HepG2 (cell line): Measurements from ENCODE around the gene CPA5. TPM values are rescaled to one million over a fixed set of nuclear protein-coding genes. Genes with fewer than 3 reads are reported as not detected.

ENCODE experiments used
- ATAC-seq: fragments of 200-7000 bp; cut with Tn5 transposase; 3 replicates; pipeline ENCODE4 v1.9.1; 2020; ENCODE audit warnings: mild to moderate bottlenecking, moderate library complexity
- BruUV-seq: library from RNA; stranded (reverse); fragments of 400-500 nt; replicated peaks from 2 replicates; lab custom pipeline; 2021; lab: Mats Ljungman, UMichigan
- CTCF ChIA-PET: fragments of 300-600 bp; formaldehyde crosslinking; extraction: SDS; loops from one replicate; lab custom pipeline; 2021; ENCODE audit warnings: low total read pairs, inconsistent platforms, low intra/inter-chr PET ratio; lab: Yijun Ruan, JAX
- POLR2A ChIA-PET: fragments of 350-600 bp; sonication (Branson Sonifier 250); formaldehyde crosslinking; loops from one replicate; lab custom pipeline; 2020; ENCODE audit warnings: antibody characterized with exemption, inconsistent platforms; lab: Yijun Ruan, JAX
- DNase-seq: peaks from one replicate; pipeline ENCODE4 v3.0.0-alpha.2; 2015; ENCODE audit warnings: low spot score
- FAIRE-seq: peaks from 3 replicates; lab custom pipeline; 2011; peaks lifted over from hg19 to GRCh38; lab: Jason Lieb, UNC
- H2AFZ ChIP-seq: one replicate; pipeline ENCODE4 v1.6.1; 2011; ENCODE audit warnings: low read length, inconsistent platforms
- H3K27ac ChIP-seq: fragments of 300-600 bp; 3 replicates; pipeline ENCODE4 v1.8.0; 2011; ENCODE audit warnings: mixed run types, mild to moderate bottlenecking, mixed read lengths, low read length, inconsistent platforms; ENCODE audit not compliant: insufficient read depth; ENCODE audit errors: extremely low read length
- H3K27me3 ChIP-seq, 2 experiments: fragments of 200-600 bp in 1 of 2; 2 replicates in 1 of 2; 3 replicates in 1 of 2; pipeline versions ENCODE4 v1.6.0 to v1.8.0; 2011; ENCODE audit warnings: low read length in 2 of 2, mild to moderate bottlenecking in 2 of 2, moderate library complexity in 2 of 2, inconsistent platforms in 1 of 2; ENCODE audit not compliant: insufficient read depth in 2 of 2, control insufficient read depth in 1 of 2
- H3K36me3 ChIP-seq, 2 experiments: fragments of 200-600 bp in 1 of 2; replicated peaks in 1 of 2; 2 replicates in 1 of 2; 3 replicates in 1 of 2; pipeline versions ENCODE4 v1.5.1 to v1.8.0; 2011; ENCODE audit warnings: low read length in 2 of 2, inconsistent platforms in 1 of 2; ENCODE audit not compliant: insufficient read depth in 2 of 2, control insufficient read depth in 1 of 2
- H3K4me1 ChIP-seq: 2 replicates; pipeline ENCODE4 v1.5.1; 2012; ENCODE audit warnings: low read length, inconsistent platforms; ENCODE audit not compliant: insufficient read depth
- H3K4me2 ChIP-seq: 2 replicates; pipeline ENCODE4 v1.6.0; 2011; ENCODE audit warnings: low read depth, low read length, inconsistent platforms
- H3K4me3 ChIP-seq, 3 experiments: fragments of 200-600 bp in 1 of 3; sonication (generic), shearing (Covaris generic) in 1 of 3; replicated peaks in 1 of 3; 2 replicates each; pipeline ENCODE4 v1.5.1; 2011 to 2016; ENCODE audit warnings: low read length in 3 of 3, inconsistent platforms in 2 of 3, low read depth in 2 of 3, mild to moderate bottlenecking in 2 of 3, control low read depth in 1 of 3, mixed read lengths in 1 of 3; ENCODE audit not compliant: insufficient read depth in 1 of 3
- H3K79me2 ChIP-seq: one replicate; pipeline ENCODE4 v1.6.1; 2011; ENCODE audit warnings: low read length, inconsistent platforms; ENCODE audit not compliant: insufficient read depth
- H3K9ac ChIP-seq: 2 replicates; pipeline ENCODE4 v1.6.0; 2011; ENCODE audit warnings: mild to moderate bottlenecking, low read depth, low read length, inconsistent platforms; ENCODE audit not compliant: insufficient read depth
- H3K9me3 ChIP-seq: 2 replicates; pipeline ENCODE4 v1.5.1; 2012; ENCODE audit warnings: mild to moderate bottlenecking, low read length
- H4K20me1 ChIP-seq: 2 replicates; pipeline ENCODE4 v1.6.0; 2011; ENCODE audit warnings: inconsistent platforms, mild to moderate bottlenecking, low read length, moderate library complexity; ENCODE audit not compliant: insufficient read depth
- AHR ChIP-seq: IDR thresholded peaks from 2 replicates; pipeline ENCODE4 v1.6.1; 2018; ENCODE audit warnings: missing genetic modification reagents, missing compliant biosample characterization
- ARID2 ChIP-seq: sonication (generic); formaldehyde crosslinking; IDR thresholded peaks from 2 replicates; pipeline ENCODE4 v1.8.1; 2022; ENCODE audit warnings: mild to moderate bottlenecking, missing genetic modification reagents, borderline replicate concordance
- HDAC1 ChIP-seq: sonication (generic); formaldehyde crosslinking; IDR thresholded peaks from 2 replicates; pipeline ENCODE4 v1.5.1; 2020; ENCODE audit warnings: mild to moderate bottlenecking, missing genetic modification reagents
- NKX3-1 ChIP-seq: sonication (generic); formaldehyde crosslinking; IDR thresholded peaks from 2 replicates; pipeline ENCODE4 v1.5.0; 2020; ENCODE audit warnings: missing genetic modification reagents
- RAD21 ChIP-seq: fragments of 450-650 bp; formaldehyde crosslinking; IDR thresholded peaks from 2 replicates; pipeline ENCODE4 v1.5.0; 2020; ENCODE audit warnings: mild to moderate bottlenecking
- RBAK ChIP-seq: sonication (generic); formaldehyde crosslinking; IDR thresholded peaks from 2 replicates; pipeline ENCODE4 v1.5.1; 2020; ENCODE audit warnings: mild to moderate bottlenecking, missing genetic modification reagents
- REPIN1 ChIP-seq: sonication (generic); formaldehyde crosslinking; IDR thresholded peaks from 2 replicates; pipeline ENCODE4 v1.8.0; 2022; ENCODE audit warnings: missing genetic modification reagents, low read depth, mild to moderate bottlenecking, borderline replicate concordance
- SP5 ChIP-seq: IDR thresholded peaks from 2 replicates; pipeline ENCODE4 v1.6.1; 2016; ENCODE audit warnings: low read depth, borderline replicate concordance
- TERF1 ChIP-seq: sonication (generic); formaldehyde crosslinking; IDR thresholded peaks from 2 replicates; pipeline ENCODE4 v1.8.0; 2022; ENCODE audit warnings: mild to moderate bottlenecking, missing genetic modification reagents, moderate library complexity
- TGIF2 ChIP-seq: IDR thresholded peaks from 2 replicates; pipeline ENCODE4 v1.6.1; 2016; ENCODE audit warnings: control low read depth, missing compliant biosample characterization
- XBP1 ChIP-seq: sonication (generic); formaldehyde crosslinking; IDR thresholded peaks from 2 replicates; pipeline ENCODE4 v1.5.0; 2020; ENCODE audit warnings: missing genetic modification reagents
- ZBTB33 ChIP-seq: sonication (generic); formaldehyde crosslinking; IDR thresholded peaks from 2 replicates; pipeline ENCODE4 v1.4.0; 2020; ENCODE audit warnings: missing genetic modification reagents
- ZNF251 ChIP-seq: sonication (generic); formaldehyde crosslinking; IDR thresholded peaks from 2 replicates; pipeline ENCODE4 v1.9.0; 2021; ENCODE audit warnings: mild to moderate bottlenecking, missing genetic modification reagents
- ZNF597 ChIP-seq: sonication (generic); formaldehyde crosslinking; IDR thresholded peaks from 2 replicates; pipeline ENCODE4 v1.5.0; 2020; ENCODE audit warnings: missing genetic modification reagents
- ZNF660 ChIP-seq: sonication (generic); formaldehyde crosslinking; IDR thresholded peaks from 2 replicates; pipeline ENCODE4 v1.5.1; 2020; ENCODE audit warnings: mild to moderate bottlenecking, low read depth, missing genetic modification reagents, borderline replicate concordance
- ZSCAN31 ChIP-seq: sonication (generic); formaldehyde crosslinking; IDR thresholded peaks from 2 replicates; pipeline ENCODE4 v1.5.0; 2020; ENCODE audit warnings: low read depth, mild to moderate bottlenecking, missing genetic modification reagents
- WGBS: methylation state at CpG from one replicate; pipeline ENCODE4 v1.1.6; 2017; ENCODE audit warnings: low lambda C conversion rate; 5-methylcytosine and 5-hydroxymethylcytosine counted together
- in situ Hi-C: cut with HindIII; loops from 2 replicates; pipeline ENCODE4 v1.10.0; 2017; ENCODE audit warnings: low pct_unique_long_range_greater_than_20kb; ENCODE audit not compliant: extremely low pct_ligation_motif_present
- intact Hi-C: fragments of 100-400 bp; cut with micrococcal nuclease; formaldehyde crosslinking; loops from one replicate; pipeline ENCODE4 v1.10.0; 2022; ENCODE audit not compliant: unreplicated experiment
- polyA plus RNA-seq, 8 experiments: library from polyadenylated mRNA; depleted of rRNA in 3 of 8; stranded (reverse) in 7 of 8; unstranded in 1 of 8; fragments of >200 nt; fragmentation: Illumina TruSeq in 4 of 8; extraction: Trizol in 4 of 8; gene quantifications; 2 replicates each; pipeline versions ENCODE4 v1.2.1 to v1.2.3, GENCODE V29; 2011 to 2016; ENCODE audit warnings: low read depth in 4 of 8, missing spikeins in 1 of 8, mixed read lengths in 1 of 8; ENCODE audit not compliant: insufficient read depth in 1 of 8
- total RNA-seq, 5 experiments: library from RNA; depleted of rRNA; stranded (reverse); fragments of >200 nt; fragmentation: Illumina TruSeq; extraction: Trizol; gene quantifications; 2 replicates each; pipeline ENCODE4 v1.2.3, GENCODE V29; 2016; ENCODE audit warnings: low read depth in 1 of 5

CPA5 gene
- total and polyA plus RNA-seq, 2 of the 13 experiments (the other 11 are each of a cell fraction or from before 2014, with no cell fraction given): 0.48 TPM; not detected in 1

- no peaks in the 10 kb centered on the region for H3K79me2 ChIP-seq
- no peaks in the 10 kb centered on the region for H3K4me1 ChIP-seq
- TF ChIP-seq TGIF2 (CRISPR knock-in tag): no peak
- no peak for TF ChIP-seq REPIN1 (CRISPR knock-in tag)
- no peak for TF ChIP-seq ZNF251 (CRISPR knock-in tag)
- no peak for TF ChIP-seq ARID2 (CRISPR knock-in tag)
- no peak for TF ChIP-seq ZNF660 (CRISPR knock-in tag)
- TF ChIP-seq SP5 (CRISPR knock-in tag): no peak
- TF ChIP-seq XBP1 (CRISPR knock-in tag): no peak
- TF ChIP-seq ZSCAN31 (CRISPR knock-in tag): no peak
- TF ChIP-seq RBAK (CRISPR knock-in tag): no peak
- TF ChIP-seq RAD21 (CRISPR knock-in tag): no peak
- TF ChIP-seq TERF1 (CRISPR knock-in tag): no peak
- TF ChIP-seq HDAC1 (CRISPR knock-in tag): no peak
- TF ChIP-seq ZNF597: no peak
- TF ChIP-seq NKX3-1 (CRISPR knock-in tag): no peak
- no peak for TF ChIP-seq AHR
- TF ChIP-seq ZBTB33 (CRISPR knock-in tag): no peak
- in situ Hi-C loops (no loop called here), intact Hi-C loops (no loop called here)
- no peak overlapping the region for H2AFZ ChIP-seq
- FAIRE-seq (no peak), ATAC-seq (no peak), DNase-seq (no peak)
- no peaks in the 10 kb centered on the region for H3K36me3 ChIP-seq
- CTCF ChIA-PET: no interaction called here
- POLR2A ChIA-PET: no interaction called here
- H4K20me1 ChIP-seq: no peaks in the 10 kb centered on the region
- no peak overlapping the region for H3K27ac ChIP-seq
- H3K4me2 ChIP-seq: no peak overlapping the region
- no peaks in the 10 kb centered on the region for H3K9me3 ChIP-seq
- 40% methylated on average over 2 of the region's 2 CpGs for WGBS
- BruUV-seq: no TSS peak
- no peak overlapping the region for H3K4me3 ChIP-seq
- no peak overlapping the region for H3K9ac ChIP-seq
- H3K27me3 ChIP-seq: peaks cover 0 to 14% of the 10 kb centered on the region in 2 experiments; a peak in 2 of 5 replicates
These were observed 10.8 kb upstream of the CPA5 start for GRCh38 chr7:130333832-130334231.
